Right renal pelvis (tissue), 4 donors: ENCODE results near the gene PEX26. TPM values are rescaled to one million over a fixed set of nuclear protein-coding genes. Genes with fewer than 3 reads are reported as not detected.

Source experiments
- DNase-seq, 4 donors: peaks; one replicate each; pipeline ENCODE4 v3.0.0-alpha.2; 2013; ENCODE audit warnings: low read depth in 4 of 4, low spot score in 3 of 4, missing footprints in 1 of 4
- polyA plus RNA-seq, 4 donors: library from polyadenylated mRNA; unstranded; fragments of 120-200 nt; gene quantifications; one replicate each; pipeline ENCODE4 v1.2.1, GENCODE V29; 2013; ENCODE audit not compliant: insufficient read length in 4 of 4

PEX26 gene
- polyA plus RNA-seq, 4 donors: 29.6 to 33.7 (median 30.4) TPM

DNA sequence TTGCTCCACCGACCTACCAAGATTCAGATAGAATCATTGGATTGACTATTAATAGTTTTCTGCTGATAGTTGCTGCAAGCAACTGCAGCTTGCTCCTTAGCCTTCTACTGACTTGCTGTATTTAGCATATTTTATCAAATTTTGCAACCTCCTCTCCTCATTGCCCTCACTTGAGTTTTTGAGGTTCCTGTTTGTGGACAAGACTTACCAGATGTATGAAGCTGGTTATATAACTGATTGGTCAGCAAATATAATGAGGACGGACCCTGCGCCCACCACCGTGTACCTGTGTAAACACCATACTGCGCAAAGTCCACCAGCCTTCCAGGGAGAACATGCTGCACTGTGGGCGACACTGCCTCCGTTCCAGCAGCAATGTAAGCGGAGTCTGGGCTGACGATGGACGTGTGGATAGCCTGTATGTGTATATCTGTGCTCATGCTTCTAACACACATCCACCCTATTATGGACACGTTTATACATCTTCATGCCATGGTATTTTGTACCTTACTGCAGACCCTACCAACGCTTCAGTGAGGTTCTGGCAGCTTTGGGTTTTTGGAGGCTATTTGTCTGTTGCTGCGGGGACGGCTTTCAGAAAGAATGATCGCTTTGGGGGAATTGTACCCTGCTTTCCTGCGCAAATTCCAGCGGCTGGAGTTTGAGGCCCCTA is 70.6 kb downstream of the PEX26 start:
- DNase-seq: no peak

DNA sequence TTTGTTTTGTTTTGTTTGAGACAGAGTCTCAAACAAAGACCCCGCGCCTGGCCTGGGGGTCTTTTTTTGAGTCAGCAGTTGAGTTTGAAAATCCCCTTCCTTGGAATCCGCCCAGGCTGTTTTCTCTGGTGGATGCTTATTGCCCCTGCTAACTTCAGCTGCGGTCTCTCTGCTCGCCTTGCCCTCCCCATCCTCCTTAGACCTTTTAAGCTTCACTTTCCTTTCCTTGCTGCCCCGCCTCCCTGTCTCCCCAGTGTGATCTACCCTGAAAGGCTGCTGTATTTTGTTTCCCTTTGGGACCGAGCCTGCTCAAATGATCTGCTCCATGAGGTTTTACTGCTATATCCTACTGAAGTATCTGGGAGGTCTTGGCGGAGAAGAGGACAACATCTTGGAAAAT is 74.7 kb downstream of the PEX26 start:
- DNase-seq: no peak

DNA sequence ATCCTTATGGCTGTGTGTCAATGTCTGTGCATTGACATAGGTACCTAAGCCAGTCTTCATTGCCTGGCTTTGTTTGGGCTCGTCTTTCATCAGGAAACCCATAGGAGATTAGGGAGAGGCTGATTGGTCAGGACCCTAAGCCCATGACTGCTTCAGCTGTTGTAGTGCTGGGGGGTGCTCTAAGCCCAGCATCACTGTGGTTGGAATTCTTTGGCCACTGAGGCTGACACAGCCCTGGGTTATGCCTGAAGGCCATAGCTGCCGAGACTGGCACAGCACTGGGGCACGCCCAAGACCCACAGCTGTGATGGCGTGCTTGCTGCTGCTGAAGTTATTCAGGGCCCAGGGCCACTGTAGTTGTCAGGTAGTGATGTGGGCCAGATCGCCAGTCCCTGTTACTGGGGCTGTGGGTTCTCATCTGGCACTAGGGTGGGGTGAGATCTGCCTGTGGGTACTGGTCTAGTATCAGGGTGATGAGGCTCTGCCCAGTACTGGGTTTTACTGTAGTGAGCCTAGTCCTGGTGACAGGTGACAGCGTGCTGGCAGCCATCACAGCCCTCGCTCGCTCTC is 77.1 kb downstream of the PEX26 start:
- no peak for DNase-seq

Other genes with a start within 250 kb of the PEX26 start
- 10 to 100 TPM; 25.6 to 31.5 (median 27.7) TPM for gene MICAL3, start 53.4 kb upstream of the PEX26 start, polyA plus RNA-seq
- 1 to 10 TPM; 2.6 to 3.7 (median 3.2) TPM for gene TUBA8, start 32.8 kb downstream of the PEX26 start, polyA plus RNA-seq
- gene USP18, start 72.2 kb downstream of the PEX26 start, polyA plus RNA-seq: 1 to 10 TPM; 6.0 to 9.2 (median 7.2) TPM